ENCODE data around the gene LDB1.

DNA sequence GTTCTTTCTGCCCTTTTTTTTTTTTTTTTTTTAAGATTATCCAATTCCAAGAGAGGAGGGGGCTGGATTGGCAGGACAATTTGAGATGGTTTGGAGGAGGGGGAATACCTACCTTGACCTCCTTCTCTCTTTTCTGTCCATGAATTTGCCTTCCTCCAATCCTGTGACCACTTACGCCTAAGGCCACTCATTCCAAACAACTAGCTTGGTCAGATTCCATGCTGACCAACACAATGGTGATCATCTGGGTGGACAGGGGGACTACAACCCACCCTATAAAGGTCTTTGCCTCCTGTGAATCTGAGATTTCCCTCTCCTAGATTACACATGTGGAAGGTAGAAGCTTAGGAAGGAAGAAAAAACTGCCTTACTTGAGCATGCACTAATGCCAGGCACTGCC lies 2.3 kb upstream of the LDB1 start:
- TF ChIP-seq CEBPB (IDR thresholded peaks at IDR 0.05; ENCODE audit: low read depth) (no peak), EZH2 (IDR thresholded peaks at IDR 0.05) (no peak), POLR2A (IDR thresholded peaks at IDR 0.05; ENCODE audit: borderline replicate concordance, extremely low read depth, insufficient read depth, insufficient read length) (no peak), RAD21 (IDR thresholded peaks at IDR 0.05; ENCODE audit: low read depth) (no peak), POLR2AphosphoS5 (IDR thresholded peaks at IDR 0.05; ENCODE audit: low read depth, low read length) (no peak), YY1 (IDR thresholded peaks at IDR 0.05; ENCODE audit: extremely low read depth, insufficient replicate concordance, low read depth, low read length) (no peak)
- TF ChIP-seq, protein P1, sequence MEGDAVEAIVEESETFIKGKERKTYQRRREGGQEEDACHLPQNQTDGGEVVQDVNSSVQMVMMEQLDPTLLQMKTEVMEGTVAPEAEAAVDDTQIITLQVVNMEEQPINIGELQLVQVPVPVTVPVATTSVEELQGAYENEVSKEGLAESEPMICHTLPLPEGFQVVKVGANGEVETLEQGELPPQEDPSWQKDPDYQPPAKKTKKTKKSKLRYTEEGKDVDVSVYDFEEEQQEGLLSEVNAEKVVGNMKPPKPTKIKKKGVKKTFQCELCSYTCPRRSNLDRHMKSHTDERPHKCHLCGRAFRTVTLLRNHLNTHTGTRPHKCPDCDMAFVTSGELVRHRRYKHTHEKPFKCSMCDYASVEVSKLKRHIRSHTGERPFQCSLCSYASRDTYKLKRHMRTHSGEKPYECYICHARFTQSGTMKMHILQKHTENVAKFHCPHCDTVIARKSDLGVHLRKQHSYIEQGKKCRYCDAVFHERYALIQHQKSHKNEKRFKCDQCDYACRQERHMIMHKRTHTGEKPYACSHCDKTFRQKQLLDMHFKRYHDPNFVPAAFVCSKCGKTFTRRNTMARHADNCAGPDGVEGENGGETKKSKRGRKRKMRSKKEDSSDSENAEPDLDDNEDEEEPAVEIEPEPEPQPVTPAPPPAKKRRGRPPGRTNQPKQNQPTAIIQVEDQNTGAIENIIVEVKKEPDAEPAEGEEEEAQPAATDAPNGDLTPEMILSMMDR (IDR thresholded peaks at IDR 0.05 in 2 of 3, conservative IDR thresholded peaks at IDR 0.05 in 1 of 3; ENCODE audit: borderline replicate concordance in 1 of 3, insufficient read depth in 1 of 3, low read depth in 2 of 3, low read length in 2 of 3) = no peak
- TF ChIP-seq, protein P2, sequence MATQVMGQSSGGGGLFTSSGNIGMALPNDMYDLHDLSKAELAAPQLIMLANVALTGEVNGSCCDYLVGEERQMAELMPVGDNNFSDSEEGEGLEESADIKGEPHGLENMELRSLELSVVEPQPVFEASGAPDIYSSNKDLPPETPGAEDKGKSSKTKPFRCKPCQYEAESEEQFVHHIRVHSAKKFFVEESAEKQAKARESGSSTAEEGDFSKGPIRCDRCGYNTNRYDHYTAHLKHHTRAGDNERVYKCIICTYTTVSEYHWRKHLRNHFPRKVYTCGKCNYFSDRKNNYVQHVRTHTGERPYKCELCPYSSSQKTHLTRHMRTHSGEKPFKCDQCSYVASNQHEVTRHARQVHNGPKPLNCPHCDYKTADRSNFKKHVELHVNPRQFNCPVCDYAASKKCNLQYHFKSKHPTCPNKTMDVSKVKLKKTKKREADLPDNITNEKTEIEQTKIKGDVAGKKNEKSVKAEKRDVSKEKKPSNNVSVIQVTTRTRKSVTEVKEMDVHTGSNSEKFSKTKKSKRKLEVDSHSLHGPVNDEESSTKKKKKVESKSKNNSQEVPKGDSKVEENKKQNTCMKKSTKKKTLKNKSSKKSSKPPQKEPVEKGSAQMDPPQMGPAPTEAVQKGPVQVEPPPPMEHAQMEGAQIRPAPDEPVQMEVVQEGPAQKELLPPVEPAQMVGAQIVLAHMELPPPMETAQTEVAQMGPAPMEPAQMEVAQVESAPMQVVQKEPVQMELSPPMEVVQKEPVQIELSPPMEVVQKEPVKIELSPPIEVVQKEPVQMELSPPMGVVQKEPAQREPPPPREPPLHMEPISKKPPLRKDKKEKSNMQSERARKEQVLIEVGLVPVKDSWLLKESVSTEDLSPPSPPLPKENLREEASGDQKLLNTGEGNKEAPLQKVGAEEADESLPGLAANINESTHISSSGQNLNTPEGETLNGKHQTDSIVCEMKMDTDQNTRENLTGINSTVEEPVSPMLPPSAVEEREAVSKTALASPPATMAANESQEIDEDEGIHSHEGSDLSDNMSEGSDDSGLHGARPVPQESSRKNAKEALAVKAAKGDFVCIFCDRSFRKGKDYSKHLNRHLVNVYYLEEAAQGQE (IDR thresholded peaks at IDR 0.05; ENCODE audit: low read depth) = no peak

Measured in HCT116 (cell line).